Measurements from ENCODE around the gene CILP.
"Not testable (repeated sequence)": the region's sequence is repeated elsewhere in the genome, so short reads cannot be mapped to it uniquely, and the experiment has no call there.

CILP gene

GRCh38 chr15:65226901-65227300 is 15.6 kb upstream of the CILP start:
- in situ Hi-C loops (cut with HindIII; ENCODE audit: low sequenced_read_pairs): not testable (repeated sequence)

GRCh38 chr15:65226221-65226620 is 14.9 kb upstream of the CILP start:
- in situ Hi-C loops (cut with HindIII; ENCODE audit: low sequenced_read_pairs): no loop called here

DNA sequence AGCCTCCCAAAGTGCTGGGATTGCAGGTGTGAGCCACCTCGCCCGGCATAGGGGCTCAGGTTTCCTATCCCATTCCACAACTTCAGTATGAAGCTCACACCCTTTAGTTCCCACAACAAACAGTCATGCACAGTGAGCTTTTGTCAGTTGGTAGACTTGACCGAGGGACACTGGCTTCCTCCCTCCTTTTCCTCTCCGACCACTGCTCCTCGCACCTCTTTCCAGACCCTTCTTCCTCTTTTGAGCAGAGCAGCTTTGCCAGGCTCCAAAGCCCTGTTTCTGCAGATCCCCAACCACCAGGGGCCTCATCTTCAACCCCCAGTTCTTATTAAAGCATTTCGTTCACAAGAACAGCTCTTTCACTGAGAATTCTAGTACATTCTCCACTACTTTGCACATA is 12.7 kb upstream of the CILP start:
- in situ Hi-C loops (cut with HindIII; ENCODE audit: low sequenced_read_pairs): no loop called here

DNA sequence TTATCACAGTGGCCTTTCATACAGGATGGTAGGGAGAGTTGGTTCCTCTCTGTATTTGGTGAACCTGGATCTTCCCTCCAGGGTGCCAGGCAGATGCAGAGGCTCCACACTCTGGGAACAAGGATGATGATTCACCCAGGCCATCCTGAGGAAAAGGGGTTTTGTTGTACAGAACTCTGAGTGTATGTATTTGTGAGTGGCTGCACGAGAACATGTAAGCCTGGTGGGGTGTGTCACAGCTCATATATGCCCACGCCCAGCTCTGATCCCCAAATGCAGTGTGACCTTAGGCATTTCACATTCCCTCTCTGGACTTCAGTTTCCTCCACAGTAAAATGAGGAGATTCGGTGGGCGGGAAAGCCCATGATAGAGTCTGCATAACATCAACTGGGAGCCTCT is 11.6 kb upstream of the CILP start:
- in situ Hi-C loops (cut with HindIII; ENCODE audit: low sequenced_read_pairs): no loop called here

DNA sequence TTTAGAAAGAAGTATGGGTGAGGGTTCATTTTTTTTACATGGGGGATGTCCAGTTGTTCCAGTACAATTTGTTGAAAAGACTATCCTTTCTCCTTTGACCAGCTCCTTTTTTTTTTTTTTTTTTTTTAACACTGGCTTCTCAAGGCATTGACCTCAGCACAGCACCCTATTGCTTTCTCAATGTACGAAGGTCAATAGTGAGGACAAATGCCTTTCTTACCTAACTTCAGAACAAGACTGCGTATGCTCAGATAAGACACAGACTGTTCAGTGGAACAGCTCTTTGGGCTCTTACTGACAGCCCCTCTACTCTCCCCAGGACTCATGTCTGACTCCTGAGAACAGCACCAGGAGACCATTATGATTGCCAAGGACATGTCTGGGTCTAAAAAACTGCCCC is 10.4 kb upstream of the CILP start:
- in situ Hi-C loops (cut with HindIII; ENCODE audit: low sequenced_read_pairs): no loop called here

- in situ Hi-C loops (cut with HindIII; ENCODE audit: low sequenced_read_pairs): no loop called here
These were observed 7.9 kb upstream of the CILP start for GRCh38 chr15:65219137-65219536.

- in situ Hi-C loops (cut with HindIII; ENCODE audit: low sequenced_read_pairs): no loop called here
These were observed 6.5 kb upstream of the CILP start for GRCh38 chr15:65217526-65218482.

DNA sequence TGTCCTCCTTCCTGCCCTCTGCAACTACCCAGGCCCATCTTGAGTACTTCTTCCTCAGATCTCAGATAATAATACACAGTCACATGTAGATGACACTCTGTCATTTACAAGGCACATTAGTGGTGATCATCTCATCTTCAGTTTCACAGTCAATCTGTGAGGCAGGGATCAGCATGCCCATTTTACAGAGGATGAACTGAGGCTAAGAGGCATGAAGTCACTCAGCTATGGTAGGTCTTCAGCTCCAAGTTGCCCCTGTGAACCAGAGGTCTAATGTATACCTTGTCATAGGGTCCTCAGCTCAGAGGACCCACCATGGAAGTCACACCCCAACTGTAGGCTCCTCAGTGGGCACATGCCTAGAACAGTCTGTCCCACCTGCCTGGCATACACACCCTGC is 4.2 kb upstream of the CILP start:
- in situ Hi-C loops (cut with HindIII; ENCODE audit: low sequenced_read_pairs): no loop called here

GRCh38 chr15:65214010-65214409 is 2.7 kb upstream of the CILP start:
- in situ Hi-C loops (cut with HindIII; ENCODE audit: low sequenced_read_pairs): no loop called here

DNA sequence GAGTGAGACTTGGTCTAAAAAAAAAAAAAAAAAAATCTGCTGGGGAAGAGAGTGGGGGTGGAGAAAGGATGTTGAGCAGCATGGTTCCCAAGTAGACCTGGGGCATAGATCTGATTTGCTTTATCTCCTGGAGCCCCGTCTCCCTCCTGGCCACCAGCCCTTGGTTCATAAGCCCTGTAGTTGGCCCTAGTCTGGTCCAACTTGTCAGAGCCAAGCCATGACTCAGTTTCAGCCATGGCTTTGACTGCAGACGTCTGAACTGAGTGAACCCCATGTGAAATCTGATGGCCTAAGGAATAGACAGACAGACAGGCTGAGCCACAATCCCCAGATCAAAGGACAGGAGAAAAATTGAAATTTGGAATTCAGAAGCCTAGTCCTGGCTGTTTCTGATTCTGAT is 2.0 kb upstream of the CILP start:
- in situ Hi-C loops (cut with HindIII; ENCODE audit: low sequenced_read_pairs): no loop called here

GRCh38 chr15:65212097-65212496 is 824 bp upstream of the CILP start:
- in situ Hi-C loops (cut with HindIII; ENCODE audit: low sequenced_read_pairs): no loop called here

DNA sequence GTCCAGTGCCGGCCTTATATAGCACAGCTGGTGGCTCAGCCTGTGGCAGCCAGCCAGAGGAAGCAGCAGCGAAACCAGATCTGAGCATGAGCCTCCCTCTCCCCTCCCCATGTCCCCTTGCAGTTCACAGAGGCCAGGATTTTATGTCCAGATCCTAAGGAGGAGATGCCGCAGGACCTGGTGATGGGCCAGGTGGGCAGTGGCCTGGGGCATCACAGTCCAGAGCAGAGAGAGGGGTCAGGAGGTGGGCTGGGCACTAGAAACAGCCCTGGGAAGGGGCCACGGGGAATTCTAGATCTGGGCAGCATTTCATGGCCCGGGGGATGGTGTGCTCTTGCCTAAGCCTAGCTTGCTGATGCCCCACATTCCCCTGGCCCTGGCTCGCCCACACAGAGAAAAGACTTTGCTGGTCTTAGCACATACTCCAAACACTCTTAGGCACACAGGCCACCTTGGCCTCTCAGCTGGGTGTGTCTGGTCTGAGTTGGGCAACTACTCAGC is 259 bp upstream of the CILP start:
- in situ Hi-C loops (cut with HindIII; ENCODE audit: low sequenced_read_pairs): no loop called here

DNA sequence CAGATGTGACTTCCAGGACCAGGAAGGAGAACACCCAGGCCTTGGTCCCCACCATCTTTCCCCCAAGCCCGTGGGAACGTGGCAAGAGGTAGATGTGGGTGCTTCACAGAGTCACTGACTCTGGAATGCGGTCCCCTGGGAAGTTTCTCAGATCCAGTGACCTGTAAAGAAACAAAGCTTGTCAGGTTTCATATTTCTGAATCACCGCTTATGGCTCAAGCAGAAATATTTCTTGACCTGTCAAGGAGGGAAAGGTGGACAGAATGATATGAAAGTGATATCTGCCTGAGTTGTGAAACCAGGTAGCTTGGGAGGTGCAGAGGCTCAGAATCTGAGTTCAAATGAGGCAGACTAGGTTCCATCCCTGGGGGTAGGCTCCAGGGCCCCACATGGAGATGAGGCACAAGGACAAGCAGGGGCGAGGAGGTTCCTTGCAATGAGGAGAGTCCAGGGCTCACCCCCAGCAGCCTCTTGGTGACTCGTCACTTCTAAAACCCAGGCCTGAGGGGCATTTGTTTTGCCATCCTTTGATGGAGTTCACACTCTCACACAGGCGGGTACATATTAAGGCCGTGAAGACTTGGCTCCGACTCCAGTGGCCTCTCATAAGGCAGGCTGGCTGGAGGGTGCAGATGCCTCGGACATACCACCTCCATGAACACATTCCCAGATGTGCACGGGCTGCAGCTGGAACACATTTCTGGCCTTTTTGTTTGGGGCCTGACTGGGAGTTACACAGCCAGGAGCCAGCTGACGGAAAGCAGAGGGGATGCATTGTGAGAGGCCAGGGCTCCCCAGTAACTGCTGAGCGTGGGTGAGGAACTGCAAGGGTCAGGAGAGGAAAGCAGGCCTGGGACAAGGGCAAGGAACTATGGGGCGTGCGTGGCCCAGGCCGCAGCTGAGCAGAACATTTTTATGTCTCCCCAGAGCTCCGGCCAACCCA is 1.3 kb downstream of the CILP start:
- in situ Hi-C loops (cut with HindIII; ENCODE audit: low sequenced_read_pairs): loop anchor here (5.0 kb wide), 1 partner anchor 52 kb away; no protein-coding TSS in a partner anchor

- in situ Hi-C loops (cut with HindIII; ENCODE audit: low sequenced_read_pairs): loop anchor here (5.0 kb wide), 1 partner anchor 54 kb away; no protein-coding TSS in a partner anchor
These were observed 2.6 kb downstream of the CILP start for GRCh38 chr15:65208647-65209046.

DNA sequence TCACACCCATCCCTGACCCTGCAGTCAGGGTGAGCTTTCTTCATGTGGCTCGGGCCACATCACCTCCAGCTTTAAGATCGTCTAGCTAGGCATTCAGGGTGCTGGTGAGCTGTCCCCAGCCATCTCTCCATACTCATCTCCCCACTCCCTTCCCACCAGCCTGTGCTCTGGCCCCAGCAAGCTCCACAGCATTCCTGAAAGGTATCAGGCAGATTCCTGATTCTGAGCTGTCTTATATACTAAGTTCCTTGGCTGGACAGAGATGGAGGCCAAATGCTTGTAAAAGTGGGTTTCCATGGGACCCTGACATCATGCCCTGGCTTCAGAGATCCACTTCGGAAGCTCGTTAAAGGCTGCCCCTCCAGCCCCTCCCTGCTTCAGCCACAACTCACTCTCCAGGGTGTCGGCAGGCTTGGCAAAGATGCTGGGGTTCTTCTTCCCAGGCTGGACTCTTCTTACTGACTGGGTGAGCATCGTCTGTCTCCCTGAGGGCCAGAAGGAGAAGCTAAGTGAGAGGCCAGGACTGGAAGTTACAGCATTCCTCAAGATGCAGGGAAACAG is 3.9 kb downstream of the CILP start:
- in situ Hi-C loops (cut with HindIII; ENCODE audit: low sequenced_read_pairs): loop anchor here (5.0 kb wide), 1 partner anchor 55 kb away; no protein-coding TSS in a partner anchor

DNA sequence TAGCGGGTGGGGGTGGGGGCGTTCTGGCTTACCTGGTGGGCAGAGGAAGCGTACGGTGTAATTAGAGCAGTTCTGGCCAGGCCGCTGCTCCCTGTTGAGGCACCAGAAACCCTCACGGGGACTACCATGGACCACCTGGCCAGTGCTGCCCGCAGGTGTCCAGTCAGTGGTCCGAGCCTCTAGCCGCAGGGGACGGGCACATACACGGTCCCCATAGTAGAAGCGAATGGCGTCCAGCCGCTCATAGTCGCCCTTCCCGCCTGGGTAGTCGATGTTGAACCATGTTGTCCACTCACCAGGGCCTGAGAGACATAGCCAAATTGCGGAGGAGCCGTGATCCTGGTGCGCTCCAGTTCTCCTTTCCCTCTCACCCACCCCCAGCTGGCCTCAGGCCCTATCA is 4.5 kb downstream of the CILP start:
- in situ Hi-C loops (cut with HindIII; ENCODE audit: low sequenced_read_pairs): loop anchor here (5.0 kb wide), 1 partner anchor 56 kb away; no protein-coding TSS in a partner anchor

- in situ Hi-C loops (cut with HindIII; ENCODE audit: low sequenced_read_pairs): loop anchor here (5.0 kb wide), 1 partner anchor 57 kb away; no protein-coding TSS in a partner anchor
These were observed 6.2 kb downstream of the CILP start for GRCh38 chr15:65204931-65205660.

GRCh38 chr15:65204236-65204930 is 6.9 kb downstream of the CILP start:
- in situ Hi-C loops (cut with HindIII; ENCODE audit: low sequenced_read_pairs): no loop called here

GRCh38 chr15:65201918-65202317 is 9.4 kb downstream of the CILP start:
- in situ Hi-C loops (cut with HindIII; ENCODE audit: low sequenced_read_pairs): no loop called here
